H9 (cell line): Measurements from ENCODE around the gene HIP1. TPM values are rescaled to one million over a fixed set of nuclear protein-coding genes. Genes with fewer than 3 reads are reported as not detected.
A peak's percentile ranks its signal among the peaks of the same experiment; 100 is the strongest.

Experiments used
- DNase-seq: peaks from one replicate; pipeline ENCODE4 v3.0.0-alpha.2; 2017
- H2AFZ ChIP-seq: one replicate; pipeline ENCODE4 v1.6.1; 2013; ENCODE audit warnings: mild to moderate bottlenecking, low read length, control low read depth, moderate library complexity
- H2AK5ac ChIP-seq: 2 replicates; pipeline ENCODE4 v1.6.1; 2013; ENCODE audit warnings: low read length, control low read depth, mixed read lengths; ENCODE audit not compliant: insufficient read length
- H2BK120ac ChIP-seq: one replicate; pipeline ENCODE4 v1.6.1; 2013; ENCODE audit warnings: low read depth, mild to moderate bottlenecking, low read length, control low read depth, inconsistent platforms; ENCODE audit not compliant: poor library complexity, severe bottlenecking
- H2BK12ac ChIP-seq: 2 replicates; pipeline ENCODE4 v1.6.1; 2013; ENCODE audit warnings: low read length, control low read depth, mixed read lengths, low read depth; ENCODE audit not compliant: insufficient read length
- H2BK15ac ChIP-seq: 2 replicates; pipeline ENCODE4 v1.6.1; 2013; ENCODE audit warnings: low read depth, low read length, control low read depth
- H2BK20ac ChIP-seq: one replicate; pipeline ENCODE4 v1.6.1; 2013; ENCODE audit warnings: low read depth, mild to moderate bottlenecking, low read length, control low read depth, inconsistent platforms; ENCODE audit not compliant: poor library complexity, severe bottlenecking
- H2BK5ac ChIP-seq: 2 replicates; pipeline ENCODE4 v1.6.1; 2013; ENCODE audit warnings: low read length, control low read depth, mixed read lengths; ENCODE audit not compliant: insufficient read length
- H3K14ac ChIP-seq: 2 replicates; pipeline ENCODE4 v1.6.1; 2013; ENCODE audit warnings: low read length, control low read depth; ENCODE audit not compliant: insufficient read depth
- H3K18ac ChIP-seq: 2 replicates; pipeline ENCODE4 v1.6.1; 2013; ENCODE audit warnings: low read depth, mild to moderate bottlenecking, mixed read lengths, low read length, control low read depth; ENCODE audit not compliant: insufficient read length
- H3K23ac ChIP-seq: 2 replicates; pipeline ENCODE4 v1.6.1; 2013; ENCODE audit warnings: low read length, control low read depth, mixed read lengths, low read depth; ENCODE audit not compliant: insufficient read length
- H3K23me2 ChIP-seq: 2 replicates; pipeline ENCODE4 v1.6.1; 2013; ENCODE audit warnings: low read depth, mild to moderate bottlenecking, mixed read lengths, low read length, control low read depth; ENCODE audit not compliant: insufficient read length, poor library complexity, severe bottlenecking
- H3K27ac ChIP-seq: 2 replicates; pipeline ENCODE4 v1.5.1; 2013; ENCODE audit warnings: low read length, control low read depth, mixed read lengths, low read depth; ENCODE audit not compliant: insufficient read length
- H3K27me3 ChIP-seq: 2 replicates; pipeline ENCODE4 v1.6.1; 2013; ENCODE audit warnings: low read length, control low read depth, inconsistent platforms; ENCODE audit not compliant: insufficient read depth
- H3K4ac ChIP-seq: 2 replicates; pipeline ENCODE4 v1.6.1; 2013; ENCODE audit warnings: low read depth, mild to moderate bottlenecking, control low read depth, inconsistent platforms, low read length, moderate library complexity
- H3K4me1 ChIP-seq: 2 replicates; pipeline ENCODE4 v1.6.1; 2013; ENCODE audit warnings: low read length, control low read depth, inconsistent platforms; ENCODE audit not compliant: insufficient read depth
- H3K4me2 ChIP-seq: 2 replicates; pipeline ENCODE4 v1.6.1; 2013; ENCODE audit warnings: low read length, control low read depth, mixed read lengths; ENCODE audit not compliant: insufficient read length, insufficient read depth
- H3K56ac ChIP-seq: 2 replicates; pipeline ENCODE4 v1.6.1; 2013; ENCODE audit warnings: low read depth, mild to moderate bottlenecking, mixed read lengths, low read length, control low read depth; ENCODE audit not compliant: insufficient read length
- H3K79me1 ChIP-seq: 2 replicates; pipeline ENCODE4 v1.6.1; 2013; ENCODE audit warnings: low read depth, mild to moderate bottlenecking, moderate library complexity, low read length, control low read depth, inconsistent platforms; ENCODE audit not compliant: insufficient read depth, poor library complexity, severe bottlenecking
- H3K79me2 ChIP-seq: 2 replicates; pipeline ENCODE4 v1.6.1; 2013; ENCODE audit warnings: low read length, control low read depth, inconsistent platforms; ENCODE audit not compliant: insufficient read depth
- H3K9ac ChIP-seq: 2 replicates; pipeline ENCODE4 v1.6.1; 2013; ENCODE audit warnings: low read length, control low read depth, mixed read lengths; ENCODE audit not compliant: insufficient read length; ENCODE audit errors: extremely low read depth
- H3K9me3 ChIP-seq: one replicate; pipeline ENCODE4 v1.6.1; 2013; ENCODE audit warnings: low read depth, low read length, inconsistent platforms; ENCODE audit not compliant: control insufficient read depth
- H3T11ph ChIP-seq: one replicate; pipeline ENCODE4 v1.6.1; 2013; ENCODE audit warnings: mild to moderate bottlenecking, low read length, control low read depth, inconsistent platforms
- H4K20me1 ChIP-seq: one replicate; pipeline ENCODE4 v1.6.1; 2013; ENCODE audit not compliant: control insufficient read depth, insufficient read length, insufficient read depth
- H4K5ac ChIP-seq: 2 replicates; pipeline ENCODE4 v1.6.1; 2013; ENCODE audit warnings: low read depth, mild to moderate bottlenecking, mixed read lengths, low read length, control low read depth; ENCODE audit not compliant: insufficient read length
- H4K8ac ChIP-seq: replicated peaks from 2 replicates; pipeline ENCODE4 v1.6.1; 2013; ENCODE audit warnings: low read length, control low read depth, mixed read lengths, low read depth; ENCODE audit not compliant: insufficient read length
- H4K91ac ChIP-seq: 2 replicates; pipeline ENCODE4 v1.6.1; 2013; ENCODE audit warnings: low read depth, mild to moderate bottlenecking, moderate library complexity, mixed read lengths, low read length, control low read depth; ENCODE audit not compliant: insufficient read length
- H3K27ac Mint-ChIP-seq, 3 experiments: 2 replicates in 2 of 3; 3 replicates in 1 of 3; pipeline ENCODE4 v1.8.0; 2020 to 2021; ENCODE audit warnings: mixed read lengths in 3 of 3, mild to moderate bottlenecking in 1 of 3, moderate library complexity in 1 of 3
- H3K27me3 Mint-ChIP-seq: 2 replicates; pipeline ENCODE4 v1.8.0; 2021; ENCODE audit warnings: low read depth, mild to moderate bottlenecking, moderate library complexity, mixed read lengths
- H3K36me3 Mint-ChIP-seq, 3 experiments: 2 replicates in 2 of 3; 3 replicates in 1 of 3; pipeline ENCODE4 v1.8.0; 2020 to 2021; ENCODE audit warnings: low read depth in 3 of 3, mixed read lengths in 3 of 3; ENCODE audit not compliant: insufficient read depth in 1 of 3
- H3K4me1 Mint-ChIP-seq, 2 experiments: 2 replicates each; pipeline ENCODE4 v1.8.0; 2020; ENCODE audit warnings: mixed read lengths in 2 of 2
- H3K4me3 Mint-ChIP-seq, 2 experiments: 2 replicates in 1 of 2; 3 replicates in 1 of 2; pipeline ENCODE4 v1.8.0; 2020 to 2021; ENCODE audit warnings: mild to moderate bottlenecking in 2 of 2, mixed read lengths in 2 of 2, moderate library complexity in 1 of 2
- H3K9me3 Mint-ChIP-seq, 2 experiments: 2 replicates in 1 of 2; 3 replicates in 1 of 2; pipeline ENCODE4 v1.8.0; 2020; ENCODE audit warnings: mild to moderate bottlenecking in 2 of 2, mixed read lengths in 2 of 2, moderate library complexity in 1 of 2
- WGBS: extraction: QIAGEN DNeasy Blood & Tissue Kit; methylation state at CpG from one replicate; pipeline ENCODE4 v1.1.7; 2013; ENCODE audit warnings: missing lambda C conversion rate, low lambda C conversion rate, mixed read lengths; ENCODE audit not compliant: insufficient read length; ENCODE audit errors: extremely low coverage; 5-methylcytosine and 5-hydroxymethylcytosine counted together
- total RNA-seq: library from RNA; stranded (reverse); gene quantifications from 2 replicates; pipeline ENCODE4 v1.2.1, GENCODE V29; 2021
- TF ChIP-seq, protein P1 (sequence below): fragments of 200-600 bp; sonication (generic); conservative IDR thresholded peaks from 3 replicates; pipeline ENCODE4 v1.8.0; 2021; ENCODE audit warnings: antibody characterized with exemption, mild to moderate bottlenecking

The HIP1 gene
- total RNA-seq, 1 experiment from 2014 or later = 87.5 TPM

GRCh38 chr7:75658802-75659201 lies 79.9 kb downstream of the HIP1 start:
- Mint-ChIP-seq H3K27ac (0 out of 7 replicates have a peak overlapping the region, but pooled peaks of 2 of the 3 experiments have one; percentile 78 to 80), H3K9me3 (no peaks in the 10 kb centered on the region), H3K27me3 (no peaks in the 10 kb centered on the region), H3K36me3 (no peaks in the 10 kb centered on the region), H3K4me3 (no peak overlapping the region), H3K4me1 (peaks cover 7 to 15% of the 10 kb centered on the region in 2 experiments)
- no peak overlapping the region for H2AK5ac ChIP-seq
- H3K79me2 ChIP-seq = no peaks in the 10 kb centered on the region
- H3K23me2 ChIP-seq = no peaks in the 10 kb centered on the region
- H2BK20ac ChIP-seq = no peak overlapping the region
- no peaks in the 10 kb centered on the region for H3K4me1 ChIP-seq
- no CpG with 5 or more reads among the region's 4 CpGs for WGBS
- no peak overlapping the region for H2BK15ac ChIP-seq
- no peak for DNase-seq
- no peak overlapping the region for H2AFZ ChIP-seq
- H3K23ac ChIP-seq = no peak overlapping the region
- no peak overlapping the region for H4K5ac ChIP-seq
- H3K9ac ChIP-seq = no peak overlapping the region
- no peak overlapping the region for H2BK5ac ChIP-seq
- no peak overlapping the region for H3K4me2 ChIP-seq
- no peaks in the 10 kb centered on the region for H3K9me3 ChIP-seq
- TF ChIP-seq, protein P1, sequence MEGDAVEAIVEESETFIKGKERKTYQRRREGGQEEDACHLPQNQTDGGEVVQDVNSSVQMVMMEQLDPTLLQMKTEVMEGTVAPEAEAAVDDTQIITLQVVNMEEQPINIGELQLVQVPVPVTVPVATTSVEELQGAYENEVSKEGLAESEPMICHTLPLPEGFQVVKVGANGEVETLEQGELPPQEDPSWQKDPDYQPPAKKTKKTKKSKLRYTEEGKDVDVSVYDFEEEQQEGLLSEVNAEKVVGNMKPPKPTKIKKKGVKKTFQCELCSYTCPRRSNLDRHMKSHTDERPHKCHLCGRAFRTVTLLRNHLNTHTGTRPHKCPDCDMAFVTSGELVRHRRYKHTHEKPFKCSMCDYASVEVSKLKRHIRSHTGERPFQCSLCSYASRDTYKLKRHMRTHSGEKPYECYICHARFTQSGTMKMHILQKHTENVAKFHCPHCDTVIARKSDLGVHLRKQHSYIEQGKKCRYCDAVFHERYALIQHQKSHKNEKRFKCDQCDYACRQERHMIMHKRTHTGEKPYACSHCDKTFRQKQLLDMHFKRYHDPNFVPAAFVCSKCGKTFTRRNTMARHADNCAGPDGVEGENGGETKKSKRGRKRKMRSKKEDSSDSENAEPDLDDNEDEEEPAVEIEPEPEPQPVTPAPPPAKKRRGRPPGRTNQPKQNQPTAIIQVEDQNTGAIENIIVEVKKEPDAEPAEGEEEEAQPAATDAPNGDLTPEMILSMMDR = no peak
- no peak overlapping the region for H3K18ac ChIP-seq
- no peak overlapping the region for H3K27ac ChIP-seq
- no peak overlapping the region for H2BK120ac ChIP-seq
- no peak overlapping the region for H2BK12ac ChIP-seq
- H4K20me1 ChIP-seq = no peaks in the 10 kb centered on the region
- H3K27me3 ChIP-seq = no peaks in the 10 kb centered on the region
- no peak overlapping the region for H3K56ac ChIP-seq
- no peak overlapping the region for H3K4ac ChIP-seq
- no peak overlapping the region for H4K91ac ChIP-seq
- no peak overlapping the region for H3K14ac ChIP-seq
- H3K79me1 ChIP-seq = no peaks in the 10 kb centered on the region
- no peak overlapping the region for H4K8ac ChIP-seq
- H3T11ph ChIP-seq = no peak overlapping the region
